OCI-LY1 (cell line): ENCODE measurements around the gene IDH2.

Source experiments
- H2AFZ ChIP-seq: fragments of 200-600 bp; sonication (generic), shearing (Covaris generic); 2 replicates; pipeline ENCODE4 v1.6.0; 2014; ENCODE audit warnings: antibody characterized with exemption, mild to moderate bottlenecking, low read length
- H3F3A ChIP-seq: fragments of 200-600 bp; sonication (generic), shearing (Covaris generic); 2 replicates; pipeline ENCODE4 v1.6.0; 2014; ENCODE audit warnings: mild to moderate bottlenecking, antibody characterized with exemption, low read length, moderate library complexity; ENCODE audit not compliant: insufficient read depth
- H3K27ac ChIP-seq: fragments of 200-600 bp; sonication (generic); 2 replicates; pipeline ENCODE4 v1.5.1; 2014; ENCODE audit warnings: low read length, mixed run types, mild to moderate bottlenecking, low read depth; ENCODE audit not compliant: poor library complexity, severe bottlenecking
- H3K27me3 ChIP-seq: fragments of 200-600 bp; sonication (generic); 2 replicates; pipeline ENCODE4 v1.6.0; 2014; ENCODE audit warnings: antibody characterized with exemption, mild to moderate bottlenecking, low read length, moderate library complexity; ENCODE audit not compliant: insufficient read depth
- H3K36me3 ChIP-seq: fragments of 200-600 bp; sonication (generic); 2 replicates; pipeline ENCODE4 v1.6.1; 2014; ENCODE audit warnings: mild to moderate bottlenecking, antibody characterized with exemption, low read length, moderate library complexity, mixed read lengths; ENCODE audit not compliant: insufficient read depth
- H3K4me1 ChIP-seq: fragments of 200-600 bp; sonication (generic); 2 replicates; pipeline ENCODE4 v1.5.1; 2014; ENCODE audit warnings: mild to moderate bottlenecking, low read length, moderate library complexity; ENCODE audit not compliant: insufficient read depth, severe bottlenecking
- H3K4me2 ChIP-seq: fragments of 200-600 bp; sonication (generic), shearing (Covaris generic); 2 replicates; pipeline ENCODE4 v1.6.1; 2014; ENCODE audit warnings: low read length
- H3K4me3 ChIP-seq: fragments of 200-600 bp; sonication (generic); 2 replicates; pipeline ENCODE4 v1.5.1; 2014; ENCODE audit warnings: low read length, low read depth, mild to moderate bottlenecking, mixed read lengths; ENCODE audit not compliant: poor library complexity, severe bottlenecking
- H3K79me2 ChIP-seq: fragments of 200-600 bp; shearing (Covaris generic); 2 replicates; pipeline ENCODE4 v1.6.1; 2016; ENCODE audit warnings: mixed run types, low read length, mixed read lengths; ENCODE audit not compliant: insufficient read depth
- H3K9ac ChIP-seq: fragments of 200-600 bp; sonication (generic), shearing (Covaris generic); 2 replicates; pipeline ENCODE4 v1.6.1; 2014; ENCODE audit warnings: mild to moderate bottlenecking, low read length, mixed read lengths
- H3K9me2 ChIP-seq: fragments of 200-600 bp; sonication (generic), shearing (Covaris generic); 2 replicates; pipeline ENCODE4 v1.6.1; 2014; ENCODE audit warnings: low read depth, mild to moderate bottlenecking, low read length, mixed read lengths
- H3K9me3 ChIP-seq: fragments of 200-600 bp; shearing (Covaris generic); 2 replicates; pipeline ENCODE4 v1.6.1; 2014; ENCODE audit warnings: low read length, mixed read lengths
- H4K20me1 ChIP-seq: fragments of 200-600 bp; sonication (generic), shearing (Covaris generic); 2 replicates; pipeline ENCODE4 v1.6.0; 2016; ENCODE audit warnings: mild to moderate bottlenecking, low read length; ENCODE audit not compliant: insufficient read depth
- EZH2 ChIP-seq: fragments of 200-600 bp; sonication (generic), shearing (Covaris generic); IDR thresholded peaks from 2 replicates; pipeline ENCODE4 v1.8.0; 2017; ENCODE audit warnings: borderline replicate concordance, mixed run types, mild to moderate bottlenecking, antibody characterized with exemption, low read length, moderate library complexity, mixed read lengths
- TF ChIP-seq, protein P1 (sequence below): fragments of 200-600 bp; sonication (generic), shearing (Covaris generic); IDR thresholded peaks from 2 replicates; pipeline ENCODE4 v1.5.1; 2017; ENCODE audit warnings: mild to moderate bottlenecking, antibody characterized with exemption, low read length, moderate library complexity, mixed read lengths

IDH2 gene

GRCh38 chr15:90047956-90048575 is 54.2 kb downstream of the IDH2 start:
- no peaks in the 10 kb centered on the region for H4K20me1 ChIP-seq
- H3K27ac ChIP-seq: peak overlapping the region; percentile 98
- H3K4me3 ChIP-seq: no peak overlapping the region
- peaks cover 53% of the 10 kb centered on the region for H3K4me1 ChIP-seq
- H3K27me3 ChIP-seq: no peaks in the 10 kb centered on the region
- peak overlapping the region; percentile 60; the same call in 1 of the 2 replicates for H3K4me2 ChIP-seq
- peak overlapping the region; percentile 66; the same call in 1 of the 2 replicates for H3K9ac ChIP-seq
- no peak for TF ChIP-seq EZH2
- TF ChIP-seq, protein P1, sequence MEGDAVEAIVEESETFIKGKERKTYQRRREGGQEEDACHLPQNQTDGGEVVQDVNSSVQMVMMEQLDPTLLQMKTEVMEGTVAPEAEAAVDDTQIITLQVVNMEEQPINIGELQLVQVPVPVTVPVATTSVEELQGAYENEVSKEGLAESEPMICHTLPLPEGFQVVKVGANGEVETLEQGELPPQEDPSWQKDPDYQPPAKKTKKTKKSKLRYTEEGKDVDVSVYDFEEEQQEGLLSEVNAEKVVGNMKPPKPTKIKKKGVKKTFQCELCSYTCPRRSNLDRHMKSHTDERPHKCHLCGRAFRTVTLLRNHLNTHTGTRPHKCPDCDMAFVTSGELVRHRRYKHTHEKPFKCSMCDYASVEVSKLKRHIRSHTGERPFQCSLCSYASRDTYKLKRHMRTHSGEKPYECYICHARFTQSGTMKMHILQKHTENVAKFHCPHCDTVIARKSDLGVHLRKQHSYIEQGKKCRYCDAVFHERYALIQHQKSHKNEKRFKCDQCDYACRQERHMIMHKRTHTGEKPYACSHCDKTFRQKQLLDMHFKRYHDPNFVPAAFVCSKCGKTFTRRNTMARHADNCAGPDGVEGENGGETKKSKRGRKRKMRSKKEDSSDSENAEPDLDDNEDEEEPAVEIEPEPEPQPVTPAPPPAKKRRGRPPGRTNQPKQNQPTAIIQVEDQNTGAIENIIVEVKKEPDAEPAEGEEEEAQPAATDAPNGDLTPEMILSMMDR: no peak
- H2AFZ ChIP-seq: no peak overlapping the region
- H3K79me2 ChIP-seq: no peaks in the 10 kb centered on the region
- no peaks in the 10 kb centered on the region for H3K9me2 ChIP-seq
- no peaks in the 10 kb centered on the region for H3K36me3 ChIP-seq
- no peaks in the 10 kb centered on the region for H3F3A ChIP-seq
- no peaks in the 10 kb centered on the region for H3K9me3 ChIP-seq

GRCh38 chr15:90046911-90047392 is 55.3 kb downstream of the IDH2 start:
- TF ChIP-seq, protein P1: no peak
- peak overlapping the region; percentile 60 for H3K4me2 ChIP-seq
- H3K79me2 ChIP-seq: no peaks in the 10 kb centered on the region

DNA sequence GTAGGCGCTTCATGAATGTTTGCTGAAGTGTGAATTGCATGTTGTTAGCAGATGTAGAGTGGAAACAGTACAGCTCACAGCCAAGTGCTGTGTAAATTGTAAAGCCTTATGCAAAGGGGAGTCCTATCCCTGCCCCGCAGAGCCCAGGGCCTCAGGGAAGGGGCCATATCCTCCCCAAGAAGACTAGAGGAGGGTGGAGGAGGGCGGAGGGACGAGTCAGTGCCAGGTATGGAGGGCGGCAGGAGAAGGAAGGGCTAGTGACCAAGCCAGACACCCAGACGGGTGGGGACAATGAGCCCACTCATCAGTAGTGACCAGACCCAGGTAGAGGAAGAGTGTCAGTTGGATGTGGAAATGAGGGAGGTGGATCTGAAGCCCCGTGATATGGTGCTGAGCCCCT is 56.0 kb downstream of the IDH2 start:
- no peaks in the 10 kb centered on the region for H3K79me2 ChIP-seq
- TF ChIP-seq, protein P1: no peak
- no peak for TF ChIP-seq EZH2
- H3K4me1 ChIP-seq: peaks cover 57% of the 10 kb centered on the region
- no peaks in the 10 kb centered on the region for H3K9me3 ChIP-seq
- H3K4me2 ChIP-seq: peak overlapping the region; percentile 60
- no peaks in the 10 kb centered on the region for H3K27me3 ChIP-seq
- H3K27ac ChIP-seq: peak overlapping the region; percentile 98
- H3K9me2 ChIP-seq: no peaks in the 10 kb centered on the region
- H4K20me1 ChIP-seq: no peaks in the 10 kb centered on the region
- H3K36me3 ChIP-seq: no peaks in the 10 kb centered on the region
- H3K9ac ChIP-seq: peak overlapping the region; percentile 66
- peak overlapping the region; percentile 14 for H3K4me3 ChIP-seq
- H2AFZ ChIP-seq: no peak overlapping the region
- no peaks in the 10 kb centered on the region for H3F3A ChIP-seq

More at GRCh38 chr15:90046911-90047392, 55.3 kb downstream of the IDH2 start:
- H3K27ac ChIP-seq: peak overlapping the region; percentile 98
- H3K9ac ChIP-seq: peak overlapping the region; percentile 66
- H4K20me1 ChIP-seq: no peaks in the 10 kb centered on the region
- peak overlapping the region; percentile 14 for H3K4me3 ChIP-seq
- peaks cover 53% of the 10 kb centered on the region for H3K4me1 ChIP-seq
- no peaks in the 10 kb centered on the region for H3K27me3 ChIP-seq
- no peaks in the 10 kb centered on the region for H3K9me2 ChIP-seq
- no peak overlapping the region for H2AFZ ChIP-seq
- H3F3A ChIP-seq: no peaks in the 10 kb centered on the region
- H3K36me3 ChIP-seq: no peaks in the 10 kb centered on the region
- H3K9me3 ChIP-seq: no peaks in the 10 kb centered on the region
